PC-3 (cell line): Measurements from ENCODE around the gene THRB.

Experiments used
- CTCF ChIP-seq: fragments of 300-600 bp; sonication (generic); conservative IDR thresholded peaks from 2 replicates; pipeline ENCODE4 v1.5.1; 2017; ENCODE audit warnings: antibody characterized with exemption, low read depth, mild to moderate bottlenecking, low read length
- EZH2 ChIP-seq: fragments of 300-600 bp; sonication (generic); IDR thresholded peaks from one replicate; pipeline ENCODE4 v1.6.1; 2017; ENCODE audit warnings: antibody characterized with exemption, mild to moderate bottlenecking, low read length; ENCODE audit not compliant: unreplicated experiment
- EZH2phosphoT487 ChIP-seq: fragments of 300-600 bp; sonication (generic); IDR thresholded peaks from 2 replicates; pipeline ENCODE4 v1.6.1; 2018; ENCODE audit warnings: mild to moderate bottlenecking, antibody characterized with exemption, low read length, borderline replicate concordance

- no peak for TF ChIP-seq CTCF
- no peak for TF ChIP-seq EZH2phosphoT487
- TF ChIP-seq EZH2, result no peak
These were observed 335.7 kb downstream of the THRB start for GRCh38 chr3:24158761-24159454.
